Measurements from ENCODE around the gene RBM8A.
"Not testable (repeated sequence)": the region's sequence is repeated elsewhere in the genome, so short reads cannot be mapped to it uniquely, and the experiment has no call there.

RBM8A gene

DNA sequence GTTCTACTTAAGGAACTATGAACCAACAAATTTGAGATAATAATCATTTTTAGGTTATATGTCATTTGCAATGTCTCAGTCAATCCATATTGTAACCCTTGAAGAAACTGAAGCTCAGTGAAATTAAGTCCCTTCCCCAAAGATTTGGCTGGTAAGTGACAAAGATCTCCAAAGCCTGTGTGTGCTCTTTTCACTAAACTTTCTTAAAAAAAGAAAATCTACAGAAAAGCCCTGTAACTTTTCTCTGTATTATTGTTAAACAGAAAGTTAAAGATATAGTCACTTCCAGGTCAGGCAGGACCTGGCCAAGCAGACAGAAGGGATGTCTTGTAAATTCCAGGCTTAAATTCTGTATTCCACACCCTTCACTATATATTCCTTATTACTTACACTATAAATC lies 29.1 kb upstream of the RBM8A start:
- DNase-seq (ENCODE audit: low spot score) = no peak

GRCh38 chr1:145955436-145955835 lies 28.2 kb upstream of the RBM8A start:
- DNase-seq (ENCODE audit: low spot score) = no peak

DNA sequence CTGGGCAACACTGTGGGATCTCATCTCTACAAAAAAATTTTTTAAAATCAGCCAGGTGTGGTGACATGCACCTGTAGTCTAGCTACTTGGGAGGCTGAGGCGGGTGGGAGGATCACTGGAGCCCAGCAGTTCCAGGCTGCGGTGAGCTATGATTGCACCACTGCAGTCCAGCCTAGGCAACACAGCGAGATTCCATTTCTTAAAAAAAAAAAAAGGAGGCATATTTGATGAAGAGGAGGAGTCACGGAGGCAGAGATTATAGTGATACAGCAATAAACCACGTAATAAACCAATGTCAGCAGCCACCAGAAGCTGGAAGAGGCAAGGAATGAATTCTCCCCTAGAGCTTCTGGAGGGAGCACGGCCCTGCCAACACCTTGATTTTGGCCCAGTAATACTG lies 26.6 kb upstream of the RBM8A start:
- DNase-seq (ENCODE audit: low spot score) = no peak

DNA sequence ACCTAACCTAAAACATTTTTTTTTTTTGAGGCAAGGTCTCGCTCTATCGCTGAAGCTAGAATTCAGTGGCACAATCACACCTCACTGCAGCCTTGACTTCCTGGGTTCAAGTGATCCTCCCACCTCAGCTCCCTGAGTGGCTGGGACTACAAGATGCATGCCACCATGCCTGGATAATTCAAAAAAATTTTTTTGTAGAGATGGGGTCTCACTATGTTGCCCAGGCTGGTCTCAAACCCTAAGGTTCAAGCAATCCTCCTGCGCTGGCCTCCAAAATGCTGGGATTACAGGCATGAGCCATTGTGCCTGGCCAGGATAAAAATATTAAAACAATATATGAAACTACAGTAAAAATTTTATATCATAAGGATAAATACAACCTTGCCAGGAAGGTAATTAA lies 25.6 kb upstream of the RBM8A start:
- no peak for DNase-seq (ENCODE audit: low spot score)

GRCh38 chr1:145951526-145951925 lies 24.2 kb upstream of the RBM8A start:
- DNase-seq (ENCODE audit: low spot score) = no peak

DNA sequence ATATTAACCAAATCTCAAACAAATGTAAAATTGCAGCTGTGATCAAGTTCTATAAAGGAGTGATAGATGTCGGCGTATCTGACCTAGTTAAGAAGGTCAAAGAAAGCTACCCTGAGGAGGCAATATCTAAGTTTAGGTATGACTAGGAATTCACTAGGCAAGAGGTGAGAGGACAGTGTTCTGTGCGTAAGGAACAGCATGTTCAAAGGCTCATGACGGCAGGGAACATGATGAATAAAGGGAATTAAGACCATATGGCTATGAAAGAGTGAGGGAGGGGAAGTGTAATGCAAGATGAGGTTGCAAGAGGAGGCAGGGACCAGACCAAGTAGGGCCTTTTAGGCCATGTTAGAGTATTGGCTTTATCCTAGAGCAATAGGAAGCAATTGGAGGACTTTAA lies 21.9 kb upstream of the RBM8A start:
- DNase-seq (ENCODE audit: low spot score) = no peak

- no peak for DNase-seq (ENCODE audit: low spot score)
Observed at GRCh38 chr1:145947551-145947950, 20.3 kb upstream of the RBM8A start.

DNA sequence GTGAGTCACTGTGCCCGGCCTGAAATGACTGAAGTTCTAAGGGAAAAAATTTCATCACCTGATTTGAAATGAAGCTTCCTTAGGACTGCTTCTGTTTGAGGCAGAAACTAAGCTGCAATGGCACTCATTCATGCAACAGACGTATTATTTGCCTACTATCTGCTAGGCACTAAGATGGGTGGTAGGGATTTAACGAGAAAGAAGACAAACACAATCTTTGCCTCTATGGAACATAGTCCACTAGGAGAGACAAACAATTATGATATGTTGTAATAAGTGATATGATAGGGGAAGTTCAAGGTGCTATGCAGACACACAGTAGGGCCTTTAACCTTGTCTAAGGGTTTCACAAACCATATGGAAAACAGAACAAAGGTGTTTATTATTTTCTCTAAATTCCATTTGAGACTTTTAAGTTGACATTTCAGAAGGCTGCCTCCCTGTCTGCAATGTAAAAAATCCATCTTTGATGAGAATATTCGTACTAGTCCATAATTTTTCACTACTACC lies 19.2 kb upstream of the RBM8A start:
- DNase-seq (ENCODE audit: low spot score) = no peak

DNA sequence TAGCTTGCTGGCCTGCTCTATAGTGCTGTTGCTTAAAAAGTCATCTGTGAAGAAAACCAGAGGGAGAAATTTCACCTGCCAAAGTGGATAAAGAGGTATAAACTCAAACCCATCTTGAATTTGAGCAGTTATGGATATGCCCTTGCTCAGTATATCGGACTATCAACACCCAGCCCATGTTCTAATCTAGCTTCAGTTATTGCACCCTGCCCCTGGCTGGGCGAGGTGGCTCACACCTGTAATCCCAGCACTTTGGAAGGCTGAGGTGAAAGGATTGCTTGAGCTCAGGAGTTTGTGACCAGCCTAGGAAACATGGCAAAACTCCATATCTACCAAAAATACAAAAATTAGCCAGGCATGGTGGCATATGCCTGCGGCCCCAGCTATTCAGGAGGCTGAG lies 17.2 kb upstream of the RBM8A start:
- no peak for DNase-seq (ENCODE audit: low spot score)

- DNase-seq (ENCODE audit: low spot score) = no peak
Observed at GRCh38 chr1:145942871-145943270, 15.6 kb upstream of the RBM8A start.

- DNase-seq (ENCODE audit: low spot score) = no peak
Observed at GRCh38 chr1:145942405-145942804, 15.1 kb upstream of the RBM8A start.

DNA sequence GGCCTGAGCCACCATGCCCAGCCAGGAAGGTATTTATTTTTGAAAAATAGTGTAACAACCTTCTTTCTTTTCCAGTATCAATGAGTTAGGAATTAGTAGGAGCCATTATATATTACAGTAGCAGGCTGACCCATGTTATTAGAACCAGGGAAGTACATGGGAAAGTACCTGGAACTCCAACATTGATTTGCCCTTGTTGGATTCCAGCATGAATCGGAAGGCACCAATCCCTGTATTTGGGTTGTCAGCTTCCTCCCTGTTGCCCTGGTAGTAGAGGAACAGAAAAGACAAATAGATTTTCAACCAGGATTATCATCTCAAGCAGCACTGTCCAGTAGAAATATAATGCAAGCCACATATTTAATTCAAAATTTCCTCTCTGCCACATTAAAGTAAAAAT lies 10.2 kb upstream of the RBM8A start:
- DNase-seq (ENCODE audit: low spot score) = no peak

DNA sequence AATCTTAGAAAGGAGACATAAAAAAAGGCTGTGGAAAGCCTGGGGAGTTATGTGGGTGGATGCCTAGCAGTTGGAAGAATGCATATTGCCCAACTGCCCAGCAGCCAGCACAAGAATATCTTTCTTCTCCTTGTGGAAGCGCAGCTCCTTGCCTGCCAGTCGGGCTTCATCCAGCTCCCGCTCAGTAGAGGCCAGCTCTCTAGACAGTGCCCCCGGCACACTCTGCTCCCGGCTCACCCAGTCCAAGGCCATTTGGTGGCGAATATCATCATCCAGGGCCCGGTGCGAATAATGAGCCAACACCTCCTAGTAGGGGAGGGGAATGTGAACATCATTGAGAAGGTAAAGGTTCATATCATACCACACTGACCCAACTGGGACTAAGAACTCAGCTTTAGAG lies 9.0 kb upstream of the RBM8A start:
- DNase-seq (ENCODE audit: low spot score) = no peak

DNA sequence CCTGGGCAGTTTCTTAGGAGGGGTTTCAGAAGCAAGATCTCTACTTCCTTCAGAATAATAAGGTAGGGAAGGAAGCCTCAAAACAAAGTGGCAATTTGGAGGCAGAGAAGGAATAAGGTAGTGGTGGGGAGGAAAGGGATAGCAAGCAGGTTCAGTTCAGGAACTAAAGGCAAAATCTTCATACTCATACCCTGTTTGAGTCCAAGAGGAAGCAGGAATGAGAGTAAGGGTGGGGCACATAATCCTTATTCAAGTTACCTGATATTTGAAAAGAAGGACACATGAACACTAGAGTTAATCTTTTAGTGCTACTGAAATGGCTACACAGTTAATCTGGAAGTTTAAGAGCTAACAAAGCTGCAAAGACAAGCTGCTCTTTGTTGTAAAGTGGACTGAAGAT lies 8.4 kb upstream of the RBM8A start:
- DNase-seq (ENCODE audit: low spot score) = no peak

DNA sequence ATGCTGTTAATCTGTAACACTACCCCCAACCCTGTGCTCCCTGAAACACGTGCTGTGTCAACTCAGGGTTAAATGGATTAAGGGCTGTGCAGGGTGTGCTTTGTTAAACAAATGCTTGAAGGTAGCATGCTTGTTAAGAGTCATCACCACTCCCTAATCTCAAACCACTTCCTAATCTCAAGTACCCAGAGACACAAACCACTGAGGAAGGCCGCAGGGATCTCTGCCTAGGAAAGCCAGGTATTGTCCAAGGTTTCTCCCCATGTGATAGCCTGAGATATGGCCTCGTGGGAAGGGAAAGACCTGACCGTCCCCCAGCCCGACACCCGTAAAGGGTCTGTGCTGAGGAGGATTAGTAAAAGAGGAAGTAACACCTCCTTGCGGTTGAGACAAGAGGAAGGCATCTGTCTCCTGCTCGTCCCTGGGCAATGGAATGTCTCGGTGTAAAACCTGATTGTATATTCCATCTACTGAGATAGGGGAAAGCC lies 5.3 kb upstream of the RBM8A start:
- DNase-seq (ENCODE audit: low spot score) = not testable (repeated sequence)

GRCh38 chr1:145927916-145928643 lies 796 bp upstream of the RBM8A start:
- no peak for DNase-seq (ENCODE audit: low spot score)

DNA sequence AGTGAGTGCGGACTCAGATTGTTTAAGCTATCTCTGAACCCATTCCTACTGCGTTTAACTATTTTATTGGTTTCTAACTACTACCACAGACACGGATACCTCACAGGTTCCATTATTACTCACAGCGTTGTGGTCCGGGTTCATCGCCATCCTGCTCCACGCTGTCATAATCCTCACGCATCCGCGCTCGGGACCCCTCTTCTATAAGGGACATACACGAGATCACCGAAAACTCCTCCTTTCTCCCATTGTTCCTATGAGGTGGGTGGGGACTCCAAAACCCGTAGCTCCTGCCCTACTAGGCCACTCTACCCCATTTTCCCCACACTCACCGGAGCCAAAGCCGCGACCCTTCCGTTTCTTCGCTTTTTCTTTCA lies 610 bp downstream of the RBM8A start:
- no peak for DNase-seq (ENCODE audit: low spot score)

DNA sequence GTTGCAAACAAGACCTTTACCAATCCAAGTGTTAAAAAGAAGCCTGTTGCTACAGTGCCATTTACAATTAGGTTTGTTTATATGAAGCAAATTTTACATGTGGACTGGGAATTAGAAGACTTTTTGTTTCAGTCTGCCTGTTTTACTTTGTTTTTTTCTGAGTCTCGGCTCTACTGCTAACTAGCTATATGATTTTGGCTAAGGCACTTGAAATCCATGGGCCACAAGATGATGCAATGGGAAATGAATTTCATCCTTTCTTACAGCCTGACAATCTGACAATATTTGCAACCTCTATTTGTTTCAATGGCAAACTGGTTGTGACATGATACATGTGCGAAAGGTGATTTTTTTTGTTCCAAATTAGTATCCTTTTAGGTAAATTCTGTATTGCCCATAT lies 5.0 kb downstream of the RBM8A start:
- DNase-seq (ENCODE audit: low spot score) = no peak

- DNase-seq (ENCODE audit: low spot score) = not testable (repeated sequence)
Observed at GRCh38 chr1:145920297-145920696, 7.0 kb downstream of the RBM8A start.

DNA sequence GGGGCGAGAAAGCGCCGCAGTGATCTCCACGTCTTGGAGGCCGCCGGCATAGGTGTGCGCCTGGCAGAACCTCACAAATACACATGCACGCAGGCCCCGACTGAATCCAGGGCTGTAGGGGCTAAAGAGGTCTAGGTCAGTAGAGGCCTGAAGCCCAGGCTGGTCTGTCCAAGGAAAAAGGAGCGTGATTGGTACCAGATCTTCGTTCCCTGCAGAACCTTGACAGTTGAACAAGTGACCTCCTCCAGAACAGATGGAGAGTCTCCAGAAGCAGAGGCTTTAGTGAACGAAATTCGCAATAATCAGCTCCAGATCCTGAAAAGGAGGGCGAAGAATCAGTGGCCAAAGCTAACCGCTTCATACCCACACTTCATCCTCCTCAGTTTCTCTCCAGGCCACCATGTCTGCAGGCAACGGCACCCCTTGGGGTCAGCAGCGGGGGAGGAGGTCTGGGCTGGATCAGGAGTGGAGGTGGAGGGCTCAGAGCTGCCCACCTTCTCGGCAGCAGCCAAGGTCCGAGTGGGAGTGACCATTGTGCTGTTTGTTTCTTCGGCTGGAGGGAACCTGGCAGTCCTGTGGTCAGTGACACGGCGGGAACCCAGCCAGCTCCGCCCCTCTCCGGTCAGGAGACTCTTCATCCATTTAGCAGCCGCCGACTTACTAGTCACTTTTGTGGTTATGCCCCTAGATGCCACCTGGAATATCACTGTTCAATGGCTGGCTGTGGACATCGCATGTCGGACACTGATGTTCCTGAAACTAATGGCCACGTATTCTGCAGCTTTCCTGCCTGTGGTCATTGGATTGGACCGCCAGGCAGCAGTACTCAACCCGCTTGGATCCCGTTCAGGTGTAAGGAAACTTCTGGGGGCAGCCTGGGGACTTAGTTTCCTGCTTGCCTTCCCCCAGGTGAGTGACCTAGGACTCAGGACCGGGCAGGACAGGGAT lies 8.0 kb downstream of the RBM8A start:
- DNase-seq (ENCODE audit: low spot score) = no peak

GRCh38 chr1:145918144-145918991 lies 8.9 kb downstream of the RBM8A start, which contains the start of gene PEX11B:
PEX11B (minus strand) TSS chr1:145918717; CDS start chr1:145918688, 29 bp downstream.
- peak; percentile 97 for DNase-seq (ENCODE audit: low spot score)

DNA sequence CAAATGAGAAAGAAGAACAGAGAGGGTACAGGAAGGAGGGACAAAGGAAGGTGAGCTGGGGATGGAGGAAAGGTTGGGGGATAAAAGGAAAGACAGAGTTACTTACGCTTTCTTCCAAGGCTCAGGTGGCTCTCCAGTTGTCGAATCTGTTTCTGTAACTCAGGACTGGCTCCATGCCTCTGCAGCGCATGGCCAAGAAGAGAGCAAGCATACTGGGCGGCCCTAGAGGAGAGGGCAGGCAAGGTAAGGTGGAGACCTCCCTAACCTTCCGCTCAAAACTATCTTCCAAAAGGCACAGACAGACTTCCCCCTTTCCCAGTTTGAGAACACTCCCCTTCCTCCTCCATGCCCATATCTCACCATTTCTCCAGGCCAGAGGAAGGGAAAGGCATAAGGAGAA lies 9.7 kb downstream of the RBM8A start:
- no peak for DNase-seq (ENCODE audit: low spot score)

All from D341Med (cell line).